ENCODE results near the gene COBLL1. TPM values are rescaled to one million over a fixed set of nuclear protein-coding genes. Genes with fewer than 3 reads are reported as not detected.

Gene COBLL1
- total RNA-seq, 1 experiment from 2014 or later, result 8.0 TPM

GRCh38 chr2:164691346-164691887 is 150.2 kb downstream of the COBLL1 start:
- no peak for DNase-seq
- H2AFZ ChIP-seq, result no peak overlapping the region
- no peaks in the 10 kb centered on the region for H3K4me1 ChIP-seq (replicated peaks; ENCODE audit: insufficient read depth)
- H3K27me3 ChIP-seq (ENCODE audit: insufficient read depth, low read depth), result no peaks in the 10 kb centered on the region
- ChIA-PET CTCF (interaction anchor here (0.5 kb wide), 1 partner anchor 1436 kb away, joined by 3 read pairs; the partner anchor contains the start of gene SCN1A), POLR2A (ENCODE audit: unreplicated experiment) (no interaction called here)
- H3K79me2 ChIP-seq (ENCODE audit: low read depth), result no peaks in the 10 kb centered on the region
- BruUV-seq (replicated peaks), result no TSS peak
- no peak overlapping the region for H3K4me3 ChIP-seq
- no peak overlapping the region for H3K4me2 ChIP-seq
- intact Hi-C loops (cut with micrococcal nuclease; ENCODE audit: unreplicated experiment), result no loop called here
- no peaks in the 10 kb centered on the region for H3K9me3 ChIP-seq (ENCODE audit: insufficient read depth, low read depth)
- H3K9me2 ChIP-seq (ENCODE audit: insufficient read depth), result no peaks in the 10 kb centered on the region
- no peaks in the 10 kb centered on the region for H3F3A ChIP-seq (ENCODE audit: insufficient read depth, low read depth)
- no peaks in the 10 kb centered on the region for H3K36me3 ChIP-seq (ENCODE audit: low read depth)
- H3K27ac ChIP-seq, result no peak overlapping the region
- TF ChIP-seq EZH2 (IDR thresholded peaks at IDR 0.05; ENCODE audit: low read depth) (no peak), CTCF (conservative IDR thresholded peaks at IDR 0.05) (no peak)
- H4K20me1 ChIP-seq (ENCODE audit: insufficient read depth), result no peaks in the 10 kb centered on the region

GRCh38 chr2:164690361-164690760 is 151.3 kb downstream of the COBLL1 start:
- BruUV-seq (replicated peaks), result no TSS peak
- Histone ChIP-seq H3K4me3 (no peak overlapping the region), H4K20me1 (ENCODE audit: insufficient read depth) (no peaks in the 10 kb centered on the region), H3F3A (ENCODE audit: insufficient read depth, low read depth) (no peaks in the 10 kb centered on the region), H3K4me1 (replicated peaks; ENCODE audit: insufficient read depth) (no peaks in the 10 kb centered on the region), H3K79me2 (ENCODE audit: low read depth) (no peaks in the 10 kb centered on the region), H3K27me3 (ENCODE audit: insufficient read depth, low read depth) (no peaks in the 10 kb centered on the region), H3K9me3 (ENCODE audit: insufficient read depth, low read depth) (no peaks in the 10 kb centered on the region), H2AFZ (no peak overlapping the region), H3K36me3 (ENCODE audit: low read depth) (no peaks in the 10 kb centered on the region), H3K27ac (no peak overlapping the region), H3K9me2 (ENCODE audit: insufficient read depth) (no peaks in the 10 kb centered on the region), H3K4me2 (no peak overlapping the region)
- POLR2A ChIA-PET (ENCODE audit: unreplicated experiment), result no interaction called here
- intact Hi-C loops (cut with micrococcal nuclease; ENCODE audit: unreplicated experiment), result no loop called here
- DNase-seq, result no peak
- TF ChIP-seq EZH2 (IDR thresholded peaks at IDR 0.05; ENCODE audit: low read depth) (no peak), CTCF (conservative IDR thresholded peaks at IDR 0.05) (no peak)
- CTCF ChIA-PET, result no interaction called here

GRCh38 chr2:164688896-164689419 is 152.7 kb downstream of the COBLL1 start:
- ChIA-PET CTCF (no interaction called here), POLR2A (ENCODE audit: unreplicated experiment) (no interaction called here)
- Histone ChIP-seq H3K27me3 (ENCODE audit: insufficient read depth, low read depth) (no peaks in the 10 kb centered on the region), H3K9me3 (ENCODE audit: insufficient read depth, low read depth) (no peaks in the 10 kb centered on the region), H3K9me2 (ENCODE audit: insufficient read depth) (no peaks in the 10 kb centered on the region), H3K27ac (no peak overlapping the region), H3K4me2 (no peak overlapping the region), H3K36me3 (ENCODE audit: low read depth) (no peaks in the 10 kb centered on the region), H3F3A (ENCODE audit: insufficient read depth, low read depth) (no peaks in the 10 kb centered on the region), H3K4me3 (no peak overlapping the region), H2AFZ (no peak overlapping the region), H3K4me1 (replicated peaks; ENCODE audit: insufficient read depth) (no peaks in the 10 kb centered on the region), H3K79me2 (ENCODE audit: low read depth) (no peaks in the 10 kb centered on the region), H4K20me1 (ENCODE audit: insufficient read depth) (no peaks in the 10 kb centered on the region)
- intact Hi-C loops (cut with micrococcal nuclease; ENCODE audit: unreplicated experiment), result no loop called here
- no peak for TF ChIP-seq EZH2 (IDR thresholded peaks at IDR 0.05; ENCODE audit: low read depth)
- no peak for TF ChIP-seq CTCF (conservative IDR thresholded peaks at IDR 0.05)
- no TSS peak for BruUV-seq (replicated peaks)
- no peak for DNase-seq
